ENCODE data around the gene YPEL1.

GRCh38 chr22:21687685-21688259 lies 47.8 kb downstream of the YPEL1 start:
- TF ChIP-seq CTCF (IDR thresholded peaks at IDR 0.05) (no peak), POLR2A (IDR thresholded peaks at IDR 0.05) (no peak)
